GM21737 (cell line): Measurements from ENCODE around the gene TBC1D4.

Source experiments
- ATAC-seq: cut with Tn5 transposase; IDR thresholded peaks from one replicate; pipeline ENCODE4 v1.9.1; 2021; ENCODE audit warnings: mild to moderate bottlenecking, moderate library complexity; ENCODE audit not compliant: unreplicated experiment

TBC1D4 gene

DNA sequence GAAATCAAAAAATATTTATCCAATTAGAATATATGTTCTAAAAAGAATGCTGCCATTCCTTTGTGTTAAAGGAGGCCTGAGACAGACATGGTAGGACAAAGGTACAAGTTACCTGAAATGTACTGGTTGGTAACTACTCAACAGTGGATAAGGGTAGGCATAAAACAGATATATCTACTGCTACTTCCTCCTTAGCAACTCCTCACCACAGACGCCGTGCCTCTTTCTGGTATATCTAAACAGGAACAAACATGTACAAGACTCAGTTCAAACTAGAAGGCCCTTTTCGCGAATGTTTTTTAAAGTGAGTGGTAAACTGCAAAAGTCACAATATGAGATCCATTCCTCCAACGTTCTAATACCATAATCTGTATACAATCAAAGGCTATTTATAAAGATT lies 86.9 kb downstream of the TBC1D4 start:
- no peak for ATAC-seq

DNA sequence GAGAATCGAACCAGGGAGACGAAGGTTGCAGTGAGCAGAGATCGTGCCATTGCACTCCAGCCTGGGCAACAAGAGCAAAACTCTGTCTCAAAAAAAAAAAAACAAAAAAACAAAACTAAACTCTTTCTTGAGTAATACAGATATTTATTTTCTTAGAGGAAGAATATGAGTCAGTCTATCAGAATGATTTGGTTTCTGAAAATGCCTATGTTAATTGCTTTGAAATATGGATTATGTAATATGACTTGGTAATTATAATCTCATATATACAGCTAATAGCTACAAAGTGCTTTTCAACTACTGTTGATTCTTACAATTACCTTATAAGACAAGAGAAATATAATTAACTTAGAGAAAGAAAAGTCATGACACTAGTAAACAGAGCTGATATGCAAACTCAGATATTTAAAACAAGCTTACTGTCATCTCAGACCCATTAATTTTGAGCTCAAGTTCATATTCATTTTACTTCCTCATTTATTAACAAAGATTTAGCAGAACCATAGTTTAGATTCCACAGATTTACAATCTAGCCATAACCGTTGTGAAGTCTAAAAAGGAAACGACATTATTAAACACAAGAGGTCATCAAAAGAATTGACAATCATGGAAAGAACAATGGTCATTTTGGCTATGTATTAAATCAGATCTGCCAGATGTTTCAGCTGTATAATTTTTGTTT lies 88.0 kb downstream of the TBC1D4 start:
- no peak for ATAC-seq

DNA sequence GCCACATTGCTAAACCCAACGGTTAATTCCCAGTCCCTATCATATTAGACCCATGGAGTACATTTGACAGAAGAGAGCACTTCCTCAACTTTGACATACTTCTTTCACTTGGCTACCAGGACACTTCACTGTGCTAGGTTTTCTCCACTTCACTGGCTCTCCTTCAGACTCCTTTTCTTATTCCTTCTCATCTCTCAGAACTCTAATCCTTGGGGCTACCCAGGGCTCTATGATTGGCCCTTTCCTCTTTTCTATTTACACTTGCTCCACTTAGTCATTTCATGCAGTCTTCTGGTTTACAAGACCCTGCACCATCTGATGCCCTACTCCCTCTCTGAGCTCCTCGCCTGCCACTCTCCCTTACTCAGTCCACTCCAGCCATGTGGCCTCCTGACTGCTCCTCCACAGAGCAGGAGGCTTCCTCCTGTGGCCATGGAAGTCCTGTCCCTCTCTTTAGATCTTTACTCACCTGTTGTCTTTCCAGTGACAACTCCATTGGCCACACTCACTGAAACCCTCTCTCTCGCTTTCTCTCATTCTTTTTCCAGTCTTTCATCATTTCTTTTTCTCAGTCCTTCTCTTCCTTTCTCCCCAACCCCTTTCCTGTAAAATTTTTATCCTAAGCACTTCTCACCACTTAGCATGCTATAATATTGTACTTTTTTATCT lies 90.4 kb downstream of the TBC1D4 start:
- ATAC-seq = no peak

DNA sequence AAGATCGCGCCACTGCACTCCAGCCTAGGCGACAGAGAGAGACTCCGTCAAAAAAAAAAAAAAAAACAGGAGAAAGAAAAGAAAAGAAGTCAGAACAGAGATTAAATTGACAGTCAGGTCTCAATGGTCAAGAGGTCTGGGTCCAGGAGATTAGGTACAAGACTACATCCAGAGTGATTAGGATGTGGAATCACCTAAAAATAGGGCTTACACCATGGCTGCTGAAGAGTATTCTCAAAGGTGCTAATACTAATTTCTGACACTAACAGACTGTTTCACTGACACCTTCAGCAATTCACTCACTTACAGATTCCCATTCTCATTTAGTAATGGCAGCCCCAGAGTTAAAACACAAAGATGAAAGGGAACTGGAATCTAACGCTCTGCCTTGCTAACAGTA lies 91.7 kb downstream of the TBC1D4 start:
- ATAC-seq = no peak

DNA sequence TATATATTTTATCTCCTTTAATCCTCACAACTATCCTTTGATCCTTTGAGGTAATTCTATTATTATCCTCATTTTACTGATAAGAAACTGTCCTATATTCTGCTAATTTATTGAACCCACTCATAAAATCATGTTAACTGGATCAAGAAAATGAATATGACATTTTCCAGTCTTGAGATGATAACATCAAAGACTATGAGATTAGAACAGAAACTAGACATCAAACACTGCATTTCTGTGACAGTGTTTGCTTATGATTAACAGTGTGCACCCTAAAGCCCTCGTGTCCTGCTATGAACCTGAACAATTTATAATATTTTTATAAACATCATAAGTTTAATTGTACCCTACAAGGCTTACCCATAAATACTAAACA lies 96.3 kb downstream of the TBC1D4 start:
- ATAC-seq = no peak

DNA sequence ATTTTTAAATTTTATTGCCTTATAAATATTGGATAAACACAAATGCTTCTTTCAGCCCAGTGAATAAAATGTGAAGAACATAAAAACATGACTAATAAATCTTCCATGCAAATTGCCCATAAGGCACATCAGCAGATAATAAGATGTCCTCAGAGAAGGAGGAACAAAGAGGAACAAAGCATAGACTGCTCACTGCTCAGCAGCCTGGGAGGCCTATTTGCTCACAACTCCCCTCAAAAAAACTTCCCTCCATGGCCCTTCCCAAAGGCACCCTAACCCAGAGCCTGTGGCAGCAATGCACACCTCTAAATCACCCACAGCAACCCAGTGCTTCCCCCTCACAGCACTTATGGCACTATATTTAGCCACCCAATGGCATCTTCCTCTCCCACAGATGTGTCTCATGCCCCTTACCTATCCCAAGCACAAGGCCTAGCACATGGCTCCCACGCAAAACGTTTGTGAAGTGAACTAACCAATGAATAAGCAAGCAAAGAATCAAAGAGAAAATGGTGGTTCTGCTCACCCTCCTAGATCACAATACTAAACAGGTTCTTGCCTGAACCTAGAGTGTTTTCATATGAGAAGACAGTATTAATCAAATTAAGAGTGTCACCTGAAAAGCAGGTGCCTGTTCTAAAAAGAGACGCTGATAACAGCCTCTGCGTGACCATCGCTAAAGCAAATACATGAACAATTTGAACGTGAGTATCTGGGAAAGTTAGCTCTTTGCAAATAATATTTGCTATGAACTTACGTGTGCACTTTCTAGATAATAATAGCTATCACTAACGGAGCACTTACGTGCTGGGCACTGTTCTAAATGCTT lies 96.9 kb downstream of the TBC1D4 start:
- no peak for ATAC-seq

DNA sequence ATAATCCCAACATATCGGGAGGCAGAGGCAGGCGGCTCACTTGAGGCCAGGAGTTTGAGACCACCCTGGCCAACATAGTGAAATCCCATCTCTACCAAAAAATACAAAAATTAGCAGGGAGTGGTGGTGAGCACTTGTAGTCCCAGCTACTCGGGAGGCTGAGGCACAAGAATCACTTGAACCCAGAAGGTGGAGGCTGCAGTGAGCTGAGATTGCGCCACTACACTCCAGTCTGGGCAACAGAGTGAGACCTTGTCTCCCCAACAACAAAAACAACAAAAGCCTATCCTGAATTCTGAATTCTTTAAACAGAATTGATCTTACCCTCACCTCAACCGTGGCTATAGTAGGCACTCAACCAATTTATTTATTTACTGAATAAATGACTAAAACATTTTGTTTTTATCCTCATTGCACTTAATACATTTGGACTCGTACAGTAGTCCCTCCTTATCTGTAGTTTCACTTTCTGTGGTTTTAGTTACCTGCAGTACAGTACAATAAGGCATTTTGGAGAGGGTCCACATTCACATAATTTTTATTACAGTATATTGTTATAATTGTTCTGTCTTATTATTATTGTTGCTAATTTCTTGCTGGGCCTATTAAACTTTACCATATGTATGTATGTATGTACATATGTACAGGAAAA lies 98.8 kb downstream of the TBC1D4 start:
- no peak for ATAC-seq

DNA sequence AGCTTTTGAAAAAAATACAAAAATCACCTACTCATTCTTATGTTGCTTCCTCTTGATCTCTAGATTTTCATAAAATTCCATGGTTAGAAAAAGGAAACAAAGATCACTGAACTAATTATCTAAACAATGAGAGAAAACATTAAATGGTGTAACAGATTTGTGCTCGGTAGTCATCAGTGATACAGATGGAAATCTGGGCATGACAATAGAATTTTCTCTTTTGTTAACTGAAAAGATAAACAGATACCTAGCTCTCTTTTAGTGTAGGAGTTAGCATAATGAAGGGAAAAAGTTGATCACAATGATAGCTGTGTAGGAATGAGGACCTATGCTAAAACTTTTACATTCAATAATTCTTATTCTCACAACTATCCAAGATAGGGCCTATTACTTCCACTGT lies 103.7 kb downstream of the TBC1D4 start:
- no peak for ATAC-seq

DNA sequence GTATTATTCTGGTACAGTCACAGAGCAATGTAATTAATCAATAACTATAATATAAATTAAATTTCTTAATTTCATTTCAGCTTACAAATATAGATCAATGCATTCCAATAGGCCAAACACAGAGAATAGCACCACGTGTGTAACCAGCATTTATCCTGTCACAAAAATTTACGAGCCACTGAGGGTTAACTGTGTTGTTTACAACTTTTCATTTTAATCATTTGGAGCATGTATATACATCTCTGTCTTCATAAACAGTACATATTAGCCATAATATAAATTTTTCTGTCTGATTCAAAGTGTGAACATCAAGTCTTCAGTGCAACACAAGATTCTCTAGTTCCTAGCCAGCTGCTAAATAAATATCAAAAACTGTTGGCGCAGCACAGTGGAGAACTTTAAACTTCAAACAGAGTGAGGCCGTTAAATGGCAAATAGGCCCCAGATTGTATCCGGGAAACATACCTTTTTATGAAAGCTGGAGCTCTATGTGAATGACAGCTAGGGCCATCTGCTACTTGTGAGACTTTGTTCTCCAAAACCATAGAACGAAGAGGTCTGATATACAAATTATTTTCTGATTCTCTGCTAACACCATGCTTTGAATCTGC lies 105.1 kb downstream of the TBC1D4 start:
- no peak for ATAC-seq

DNA sequence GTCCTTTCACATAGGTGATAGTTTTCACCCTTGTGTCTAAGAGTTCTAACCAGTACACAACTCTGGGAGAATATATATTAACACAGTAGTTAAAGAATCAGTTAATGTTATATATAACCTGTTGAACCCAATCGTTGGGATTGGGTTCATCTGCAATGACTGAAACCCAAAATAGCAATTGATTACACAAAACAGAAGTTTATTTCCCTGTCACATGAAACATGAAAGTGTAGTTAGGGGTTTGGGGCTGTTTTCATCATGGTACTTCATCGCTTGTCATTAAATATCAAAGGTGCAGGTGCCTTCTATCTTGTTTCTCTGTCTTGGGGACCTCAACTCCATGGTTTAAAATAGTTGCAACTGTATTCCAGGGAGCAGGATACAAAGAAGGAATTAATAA lies 106.6 kb downstream of the TBC1D4 start:
- ATAC-seq = no peak

DNA sequence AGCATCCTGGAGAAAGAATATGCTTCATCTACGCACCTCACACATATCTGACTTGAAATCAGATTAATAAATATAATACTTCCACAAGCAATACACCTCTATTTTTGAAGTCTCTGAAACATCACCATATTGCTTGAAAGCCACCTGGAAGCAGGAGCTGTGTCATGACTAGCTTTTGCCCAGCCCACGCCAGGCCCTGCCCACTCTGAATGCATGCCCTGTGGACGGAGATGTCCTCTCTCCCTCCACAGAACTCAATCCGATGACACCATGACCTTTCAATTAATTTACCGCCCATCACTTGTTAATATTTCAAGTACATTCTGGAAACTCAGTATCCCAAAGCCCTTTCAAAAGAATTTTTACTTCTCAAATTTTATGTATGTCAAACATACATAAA lies 108.0 kb downstream of the TBC1D4 start:
- no peak for ATAC-seq

DNA sequence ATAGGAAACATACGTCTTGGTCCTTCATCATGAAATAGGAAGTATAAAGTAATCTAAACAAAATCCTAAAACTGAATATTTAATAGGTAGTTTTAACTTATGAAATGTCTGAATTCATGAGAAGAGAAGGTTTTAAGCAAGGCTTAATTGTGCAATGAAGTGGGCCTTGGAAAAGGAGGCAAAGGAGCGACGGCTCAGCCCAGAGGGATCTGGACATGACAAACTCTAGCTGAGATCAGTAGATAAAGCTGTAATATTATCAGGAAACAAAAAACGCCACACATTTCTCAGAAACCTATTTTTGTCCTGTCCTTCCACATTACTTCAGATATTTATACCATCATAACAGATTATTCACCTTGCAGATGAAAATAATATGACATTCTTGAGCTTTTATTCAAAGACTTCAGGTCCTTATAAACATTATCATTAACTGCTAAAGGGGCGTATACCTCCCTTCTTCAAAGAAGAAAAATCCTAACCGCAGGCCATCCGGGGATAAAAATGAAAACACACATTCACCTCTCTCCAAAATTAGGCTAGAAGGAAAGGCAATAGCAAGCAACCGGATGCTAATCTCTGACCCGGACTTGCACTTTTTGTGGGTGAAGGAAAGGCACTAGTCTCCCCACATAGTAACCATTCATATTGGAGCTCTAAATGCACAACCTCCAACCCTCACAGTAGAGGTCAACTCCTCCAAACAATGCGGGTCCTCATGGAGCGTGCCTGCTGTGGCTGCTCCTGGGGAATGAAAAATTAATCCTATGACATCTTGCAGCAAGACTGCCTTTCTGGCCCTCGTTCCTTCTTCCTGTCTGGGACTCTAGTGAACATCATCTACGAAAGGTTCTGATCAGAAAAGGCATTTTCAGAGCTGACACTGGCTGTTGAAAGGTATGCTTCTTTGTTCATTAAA lies 108.8 kb downstream of the TBC1D4 start:
- no peak for ATAC-seq

DNA sequence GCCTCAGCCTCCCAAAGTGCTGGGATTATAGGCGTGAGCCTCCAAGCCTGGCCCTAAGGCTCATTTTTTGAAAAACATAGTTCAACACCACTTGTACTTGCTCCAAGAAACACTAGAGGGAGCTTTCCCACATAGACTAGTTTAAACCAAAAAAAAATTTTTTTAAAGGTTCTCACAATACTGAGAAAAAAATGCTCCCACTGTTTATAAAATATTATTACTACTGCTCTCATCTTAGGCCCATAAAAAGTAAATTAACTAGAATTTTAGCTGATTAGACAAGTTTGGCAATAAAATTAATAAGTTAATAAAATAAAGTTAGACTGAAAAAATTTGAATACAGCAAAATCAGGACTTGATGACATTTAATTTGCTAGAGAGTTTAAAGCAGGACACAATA lies 109.5 kb downstream of the TBC1D4 start:
- no peak for ATAC-seq

DNA sequence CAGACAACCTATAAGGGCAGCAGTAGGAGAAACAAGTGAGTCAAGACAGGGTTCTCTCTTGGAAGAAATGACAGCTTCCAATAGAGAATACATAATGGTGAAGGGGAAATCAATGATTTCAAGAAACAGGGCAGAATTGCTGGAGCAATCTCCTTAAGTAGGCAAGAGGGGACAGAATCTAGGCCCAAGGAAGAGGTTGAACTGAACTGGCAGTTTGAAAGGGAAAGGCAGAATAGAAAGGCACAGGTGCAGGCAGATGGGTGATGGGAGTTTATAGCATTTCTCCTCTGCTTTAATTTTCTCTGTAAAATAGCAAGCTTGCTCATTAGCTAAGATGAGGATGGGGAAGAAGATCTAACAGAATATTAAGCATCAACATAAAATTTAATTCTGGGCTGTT lies 110.8 kb downstream of the TBC1D4 start:
- ATAC-seq = no peak

DNA sequence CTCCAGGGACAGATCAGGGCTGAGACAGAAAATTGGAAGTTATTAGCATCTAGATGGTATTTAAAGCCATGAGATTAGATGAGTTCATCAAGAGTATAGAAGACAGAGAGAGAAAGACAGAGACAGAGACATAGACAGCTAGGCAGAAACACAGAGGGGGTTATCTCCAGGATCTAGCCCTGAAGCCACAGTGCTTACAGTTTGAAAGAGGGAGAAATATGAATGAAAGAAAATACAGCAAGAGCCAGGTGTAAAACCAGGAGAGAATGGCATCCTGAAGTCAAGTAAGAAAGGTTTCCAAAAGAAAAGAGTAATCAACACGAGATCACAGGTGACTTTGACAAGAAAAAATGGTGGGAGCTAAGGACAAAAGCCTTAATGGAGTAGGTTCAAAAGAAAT lies 111.2 kb downstream of the TBC1D4 start:
- no peak for ATAC-seq

DNA sequence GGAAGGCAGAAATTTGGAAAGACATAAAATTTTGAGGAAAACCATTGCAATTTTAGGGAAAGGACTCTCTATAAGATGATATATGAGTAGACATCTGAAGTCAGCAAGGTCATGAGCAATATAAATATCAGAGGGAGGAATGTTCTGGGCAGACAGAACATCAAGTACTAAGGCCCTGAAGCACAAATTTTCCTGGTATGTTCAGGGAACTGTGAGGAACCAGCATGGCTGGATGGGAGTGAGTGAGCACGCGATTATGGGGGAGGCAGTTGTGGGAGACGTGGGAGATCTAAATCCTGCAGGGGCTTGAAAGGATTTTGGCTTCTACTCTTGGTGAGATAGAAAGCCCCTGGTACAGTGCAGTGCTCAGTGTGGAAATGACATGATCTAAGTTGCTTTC lies 112.0 kb downstream of the TBC1D4 start:
- no peak for ATAC-seq

DNA sequence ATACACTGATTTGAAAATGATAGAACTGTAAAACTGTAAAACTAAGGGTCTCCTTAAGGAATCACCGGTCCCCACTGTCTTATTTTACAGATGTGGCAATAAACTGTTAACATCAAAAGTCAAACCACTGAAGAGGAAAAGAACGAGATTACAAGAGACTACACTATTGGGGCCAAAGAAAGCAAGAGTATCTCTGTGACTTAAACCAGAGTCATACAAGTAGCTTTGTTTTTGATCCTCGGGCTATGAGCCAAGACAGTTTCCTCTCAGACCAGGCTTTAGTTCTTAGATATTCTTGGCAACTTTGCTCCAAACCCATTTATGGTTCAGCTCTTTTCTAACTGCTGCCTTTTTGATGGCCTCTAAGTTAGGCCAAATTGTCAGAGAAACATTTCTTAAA lies 113.8 kb downstream of the TBC1D4 start:
- no peak for ATAC-seq

DNA sequence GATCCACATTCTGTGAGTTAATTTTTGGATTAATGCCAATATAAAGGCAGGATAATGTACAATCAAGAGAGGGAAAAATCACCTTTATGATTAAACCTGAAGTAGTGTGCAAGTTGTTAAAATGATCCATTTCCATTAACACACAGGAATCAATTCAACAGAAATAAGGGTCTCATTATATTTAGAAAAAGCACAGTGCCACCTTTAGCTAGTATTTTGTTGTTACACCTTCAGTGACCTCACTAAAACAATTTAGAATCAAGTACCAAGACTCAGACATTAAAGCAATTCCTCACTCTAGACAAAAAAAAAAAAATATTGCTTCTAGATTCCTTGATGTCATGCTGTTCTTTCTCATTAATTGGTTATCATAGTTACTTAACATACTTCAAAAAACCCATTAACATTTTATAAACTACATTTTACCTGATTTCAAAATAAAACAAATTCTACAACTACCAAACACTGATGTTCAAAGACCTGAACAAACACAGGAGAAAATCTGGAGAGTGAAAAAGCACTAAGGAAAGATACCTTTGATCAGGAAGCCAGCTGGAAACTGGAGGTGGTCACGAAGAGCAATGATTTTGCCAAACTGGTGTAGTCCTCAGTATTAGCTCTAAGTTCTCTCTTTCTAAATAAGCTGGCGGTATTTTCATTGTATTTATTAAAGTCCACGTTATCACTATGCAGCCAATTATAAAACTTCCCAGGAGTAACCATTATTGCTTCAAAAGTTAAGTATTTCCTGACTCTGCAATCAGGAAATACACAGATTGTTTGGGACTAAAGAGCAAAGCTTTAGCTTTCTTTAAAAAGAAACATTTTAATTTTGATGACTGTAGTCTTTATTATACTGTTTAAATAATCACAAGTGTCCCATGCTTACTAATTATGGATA lies 115.3 kb downstream of the TBC1D4 start:
- ATAC-seq = no peak

DNA sequence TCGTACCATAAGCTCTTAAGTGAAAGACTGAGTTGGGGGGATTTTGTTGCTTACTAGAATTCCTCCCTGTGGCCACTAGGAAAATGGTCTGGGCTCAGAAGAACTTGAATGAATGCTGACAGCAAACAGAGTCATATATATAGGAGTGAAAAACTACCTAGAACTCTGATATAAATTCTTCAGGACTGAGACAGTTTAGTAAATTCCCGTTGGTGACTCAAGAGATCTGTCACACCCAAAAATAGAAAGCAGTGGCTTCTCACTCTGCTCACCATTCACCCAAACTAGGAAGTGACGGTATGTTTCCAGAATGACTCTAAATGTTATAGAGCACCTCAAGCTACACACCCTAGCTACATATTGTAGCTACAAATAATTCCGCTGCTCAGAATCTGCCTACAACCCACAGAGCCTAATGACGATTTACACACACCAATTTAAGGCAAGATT lies 116.2 kb downstream of the TBC1D4 start:
- peak; percentile 85 for ATAC-seq
